ENCODE results near the gene PSMD3.

Gene PSMD3

GRCh38 chr17:40031706-40032105 is 51.1 kb downstream of the PSMD3 start:
- TF ChIP-seq CTCF (IDR thresholded peaks at IDR 0.05): no peak

GRCh38 chr17:40032322-40033320 is 52.0 kb downstream of the PSMD3 start:
- TF ChIP-seq CTCF (IDR thresholded peaks at IDR 0.05): no peak

- no peak for TF ChIP-seq CTCF (IDR thresholded peaks at IDR 0.05)
Observed at GRCh38 chr17:40033339-40033738, 52.7 kb downstream of the PSMD3 start.

GRCh38 chr17:40034426-40035161 is 54.0 kb downstream of the PSMD3 start:
- TF ChIP-seq CTCF (IDR thresholded peaks at IDR 0.05): no peak

GRCh38 chr17:40035162-40035559 is 54.6 kb downstream of the PSMD3 start:
- peak; percentile 33; the same call in 1 of the 2 replicates for TF ChIP-seq CTCF (IDR thresholded peaks at IDR 0.05)

- peak; percentile 59 for TF ChIP-seq CTCF (IDR thresholded peaks at IDR 0.05)
Observed at GRCh38 chr17:40038882-40039513, 58.4 kb downstream of the PSMD3 start.

GRCh38 chr17:40041196-40041595 is 60.6 kb downstream of the PSMD3 start:
- no peak for TF ChIP-seq CTCF (IDR thresholded peaks at IDR 0.05)
